Bronchial epithelial cell (primary cell): ENCODE measurements around the gene GRID2. TPM values are rescaled to one million over a fixed set of nuclear protein-coding genes. Genes with fewer than 3 reads are reported as not detected.

Source experiments
- DNase-seq: peaks from one replicate; pipeline ENCODE4 v3.0.0-alpha.2; 2010; ENCODE audit warnings: low read depth
- FAIRE-seq: peaks from 2 replicates; lab custom pipeline; 2011; peaks lifted over from hg19 to GRCh38; lab: Jason Lieb, UNC
- H3K27me3 ChIP-seq: 2 replicates; pipeline ENCODE4 v1.5.1; 2011; ENCODE audit warnings: low read length; ENCODE audit not compliant: control insufficient read depth, insufficient read depth
- H3K36me3 ChIP-seq: 2 replicates; pipeline ENCODE4 v1.5.1; 2011; ENCODE audit warnings: low read length; ENCODE audit not compliant: control insufficient read depth, insufficient read depth
- H3K4me3 ChIP-seq: 2 replicates; pipeline ENCODE4 v1.5.1; 2011; ENCODE audit warnings: mild to moderate bottlenecking, low read depth, low read length, control low read depth
- total RNA-seq: library from RNA; depleted of rRNA; stranded (reverse); fragments of >200 nt; gene quantifications from 2 replicates; pipeline ENCODE4 v1.2.1, GENCODE V29; 2014
- TF ChIP-seq, protein P1 (sequence below): IDR thresholded peaks from 2 replicates; pipeline ENCODE4 v1.5.1; 2011; ENCODE audit warnings: mild to moderate bottlenecking, moderate library complexity, low read length, control low read depth, inconsistent platforms; ENCODE audit not compliant: insufficient read depth, severe bottlenecking

Gene GRID2
- total RNA-seq, 1 donor from 2014 or later: not detected

GRCh38 chr4:93605163-93605562 lies 1301.4 kb downstream of the GRID2 start:
- DNase-seq (peak; percentile 25), FAIRE-seq (no peak)
- Histone ChIP-seq H3K36me3 (no peaks in the 10 kb centered on the region), H3K4me3 (no peak overlapping the region), H3K27me3 (no peaks in the 10 kb centered on the region)
- TF ChIP-seq, protein P1, sequence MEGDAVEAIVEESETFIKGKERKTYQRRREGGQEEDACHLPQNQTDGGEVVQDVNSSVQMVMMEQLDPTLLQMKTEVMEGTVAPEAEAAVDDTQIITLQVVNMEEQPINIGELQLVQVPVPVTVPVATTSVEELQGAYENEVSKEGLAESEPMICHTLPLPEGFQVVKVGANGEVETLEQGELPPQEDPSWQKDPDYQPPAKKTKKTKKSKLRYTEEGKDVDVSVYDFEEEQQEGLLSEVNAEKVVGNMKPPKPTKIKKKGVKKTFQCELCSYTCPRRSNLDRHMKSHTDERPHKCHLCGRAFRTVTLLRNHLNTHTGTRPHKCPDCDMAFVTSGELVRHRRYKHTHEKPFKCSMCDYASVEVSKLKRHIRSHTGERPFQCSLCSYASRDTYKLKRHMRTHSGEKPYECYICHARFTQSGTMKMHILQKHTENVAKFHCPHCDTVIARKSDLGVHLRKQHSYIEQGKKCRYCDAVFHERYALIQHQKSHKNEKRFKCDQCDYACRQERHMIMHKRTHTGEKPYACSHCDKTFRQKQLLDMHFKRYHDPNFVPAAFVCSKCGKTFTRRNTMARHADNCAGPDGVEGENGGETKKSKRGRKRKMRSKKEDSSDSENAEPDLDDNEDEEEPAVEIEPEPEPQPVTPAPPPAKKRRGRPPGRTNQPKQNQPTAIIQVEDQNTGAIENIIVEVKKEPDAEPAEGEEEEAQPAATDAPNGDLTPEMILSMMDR: no peak

- Histone ChIP-seq H3K36me3 (no peaks in the 10 kb centered on the region), H3K4me3 (no peak overlapping the region), H3K27me3 (no peaks in the 10 kb centered on the region)
- TF ChIP-seq, protein P1: no peak
- FAIRE-seq (no peak), DNase-seq (peak; percentile 2)
Measured at GRCh38 chr4:93617606-93618005, 1313.8 kb downstream of the GRID2 start.

- DNase-seq: no peak
- FAIRE-seq: no peak
- TF ChIP-seq, protein P1: no peak
Measured at GRCh38 chr4:93633721-93634120, 1330.0 kb downstream of the GRID2 start.

GRCh38 chr4:93635943-93636342 lies 1332.2 kb downstream of the GRID2 start:
- TF ChIP-seq, protein P1: no peak
- Histone ChIP-seq H3K36me3 (no peaks in the 10 kb centered on the region), H3K4me3 (no peak overlapping the region), H3K27me3 (no peaks in the 10 kb centered on the region)
- FAIRE-seq: no peak
- no peak for DNase-seq

More at GRCh38 chr4:93633721-93634120, 1330.0 kb downstream of the GRID2 start:
- H3K27me3 ChIP-seq: no peaks in the 10 kb centered on the region
- H3K36me3 ChIP-seq: no peaks in the 10 kb centered on the region
- no peak overlapping the region for H3K4me3 ChIP-seq

- Histone ChIP-seq H3K27me3 (no peaks in the 10 kb centered on the region), H3K36me3 (no peaks in the 10 kb centered on the region), H3K4me3 (no peak overlapping the region)
- FAIRE-seq (no peak), DNase-seq (no peak)
- TF ChIP-seq, protein P1: no peak
Measured at GRCh38 chr4:93645120-93645519, 1341.4 kb downstream of the GRID2 start.
